Stomach (tissue), 9 donors: ENCODE measurements around the gene TAB2. TPM values are rescaled to one million over a fixed set of nuclear protein-coding genes. Genes with fewer than 3 reads are reported as not detected.

ENCODE experiments used
- DNase-seq, 2 donors: peaks; one replicate each; pipeline versions ENCODE4 v3.0.0 to v3.0.0-alpha.2; 2013 to 2019
- H3K27ac ChIP-seq, 5 donors: fragments of 200-600 bp in 4 of 5; sonication (generic) in 4 of 5; one replicate each; pipeline ENCODE4 v1.5.1; 2013 to 2019; ENCODE audit warnings: mild to moderate bottlenecking in 1 of 5, moderate library complexity in 1 of 5
- H3K27me3 ChIP-seq, 3 donors: fragments of 200-600 bp; sonication (generic); one replicate each; pipeline ENCODE4 v1.5.1; 2017 to 2019; ENCODE audit warnings: mixed run types in 1 of 3
- H3K36me3 ChIP-seq, 4 donors: fragments of 200-600 bp; sonication (generic); 1 replicate in 3 of 4; 2 replicates in 1 of 4; pipeline ENCODE4 v1.5.1; 2016 to 2019
- H3K4me1 ChIP-seq, 4 donors: fragments of 200-600 bp; sonication (generic); one replicate each; pipeline ENCODE4 v1.5.1; 2016 to 2019
- H3K4me3 ChIP-seq, 4 donors: fragments of 200-600 bp; sonication (generic) in 3 of 4; one replicate each; pipeline ENCODE4 v1.5.1; 2016 to 2019; ENCODE audit warnings: mild to moderate bottlenecking in 1 of 4
- H3K9me3 ChIP-seq, 4 donors: fragments of 200-600 bp; sonication (generic); one replicate each; pipeline ENCODE4 v1.5.1; 2016 to 2019
- EP300 ChIP-seq: sonication (generic); formaldehyde crosslinking; IDR thresholded peaks from one replicate; pipeline ENCODE4 v1.6.1; 2017; ENCODE audit warnings: antibody characterized with exemption
- POLR2A ChIP-seq, 4 donors: fragments of 450-650 bp; IDR thresholded peaks; one replicate each; pipeline ENCODE4 v1.6.1; 2016; ENCODE audit warnings: antibody characterized with exemption in 4 of 4, control low read depth in 2 of 4, mild to moderate bottlenecking in 1 of 4, moderate library complexity in 1 of 4
- POLR2AphosphoS5 ChIP-seq, 3 donors: sonication (generic); formaldehyde crosslinking; IDR thresholded peaks; one replicate each; pipeline ENCODE4 v1.6.1; 2016; ENCODE audit warnings: antibody characterized with exemption in 3 of 3
- WGBS, 5 donors: extraction: QIAGEN DNeasy Blood & Tissue Kit in 3 of 5; methylation state at CpG; one replicate each; pipeline versions ENCODE4 v1.1.5 to v1.1.7; 2013 to 2018; 5-methylcytosine and 5-hydroxymethylcytosine counted together
- intact Hi-C: fragments of 100-400 bp; cut with DNase I; formaldehyde crosslinking; loops from one replicate; pipeline ENCODE4 v1.15.1; 2023; ENCODE audit warnings: low total_unique reads
- polyA plus RNA-seq, 3 donors: library from polyadenylated mRNA; stranded (reverse); fragments of 200-250 nt; gene quantifications; one replicate each; pipeline ENCODE4 v1.2.3, GENCODE V29; 2013
- total RNA-seq, 5 donors: library from RNA; depleted of rRNA; stranded (reverse); fragments of >200 nt; gene quantifications; one replicate each; pipeline versions ENCODE4 v1.1.0 to v1.2.3, GENCODE V29; 2014 to 2016
- TF ChIP-seq, protein P1 (sequence below), 7 experiments: fragments of 450-650 bp in 4 of 7; fragments of 200-600 bp in 3 of 7; sonication (generic) in 3 of 7; IDR thresholded peaks; one replicate each; pipeline ENCODE4 v1.5.1; 2016 to 2019; ENCODE audit warnings: antibody characterized with exemption in 7 of 7, control low read depth in 2 of 7, mild to moderate bottlenecking in 1 of 7
- donor health status: healthy with polysubstance abuse.
- donor health status: Bipolar disorder and iron deficiency.
- donor health status: healthy.

Gene TAB2
- total and polyA plus RNA-seq, 8 donors: 14.1 to 119 (median 47.4) TPM

DNA sequence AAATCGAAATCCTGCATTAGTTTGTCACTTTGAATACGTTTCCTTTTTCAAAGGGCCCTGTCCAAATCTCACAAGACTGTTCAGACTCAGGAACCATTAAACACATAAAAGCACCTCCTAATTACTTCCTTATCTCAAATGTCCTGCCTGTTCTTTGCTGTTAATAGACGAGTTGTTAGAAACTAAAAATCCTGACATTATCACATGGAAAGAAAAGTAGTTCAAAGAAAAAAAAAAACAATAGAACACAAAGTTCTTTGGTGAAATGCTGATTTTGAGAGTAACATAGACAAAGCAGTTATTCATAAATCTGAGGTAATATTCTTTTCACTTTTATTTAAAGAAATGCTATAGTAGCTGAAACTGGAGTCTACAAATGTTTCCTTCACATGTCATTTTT lies 12.1 kb upstream of the TAB2 start:
- intact Hi-C loops: no loop called here
- no peak for DNase-seq
- no peak overlapping the region for H3K4me3 ChIP-seq
- no peaks in the 10 kb centered on the region for H3K27me3 ChIP-seq
- H3K4me1 ChIP-seq: no peaks in the 10 kb centered on the region
- WGBS, 5 donors: 16 to 32% (median 26%) methylated on average over 3 of the region's 3 CpGs
- no peak overlapping the region for H3K27ac ChIP-seq
- TF ChIP-seq EP300: no peak
- TF ChIP-seq POLR2A (IDR thresholded peaks at IDR 0.05): no peak
- TF ChIP-seq, protein P1, sequence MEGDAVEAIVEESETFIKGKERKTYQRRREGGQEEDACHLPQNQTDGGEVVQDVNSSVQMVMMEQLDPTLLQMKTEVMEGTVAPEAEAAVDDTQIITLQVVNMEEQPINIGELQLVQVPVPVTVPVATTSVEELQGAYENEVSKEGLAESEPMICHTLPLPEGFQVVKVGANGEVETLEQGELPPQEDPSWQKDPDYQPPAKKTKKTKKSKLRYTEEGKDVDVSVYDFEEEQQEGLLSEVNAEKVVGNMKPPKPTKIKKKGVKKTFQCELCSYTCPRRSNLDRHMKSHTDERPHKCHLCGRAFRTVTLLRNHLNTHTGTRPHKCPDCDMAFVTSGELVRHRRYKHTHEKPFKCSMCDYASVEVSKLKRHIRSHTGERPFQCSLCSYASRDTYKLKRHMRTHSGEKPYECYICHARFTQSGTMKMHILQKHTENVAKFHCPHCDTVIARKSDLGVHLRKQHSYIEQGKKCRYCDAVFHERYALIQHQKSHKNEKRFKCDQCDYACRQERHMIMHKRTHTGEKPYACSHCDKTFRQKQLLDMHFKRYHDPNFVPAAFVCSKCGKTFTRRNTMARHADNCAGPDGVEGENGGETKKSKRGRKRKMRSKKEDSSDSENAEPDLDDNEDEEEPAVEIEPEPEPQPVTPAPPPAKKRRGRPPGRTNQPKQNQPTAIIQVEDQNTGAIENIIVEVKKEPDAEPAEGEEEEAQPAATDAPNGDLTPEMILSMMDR (IDR thresholded peaks at IDR 0.05): no peak
- TF ChIP-seq POLR2AphosphoS5 (IDR thresholded peaks at IDR 0.05): no peak
- H3K36me3 ChIP-seq: no peaks in the 10 kb centered on the region
- no peaks in the 10 kb centered on the region for H3K9me3 ChIP-seq

DNA sequence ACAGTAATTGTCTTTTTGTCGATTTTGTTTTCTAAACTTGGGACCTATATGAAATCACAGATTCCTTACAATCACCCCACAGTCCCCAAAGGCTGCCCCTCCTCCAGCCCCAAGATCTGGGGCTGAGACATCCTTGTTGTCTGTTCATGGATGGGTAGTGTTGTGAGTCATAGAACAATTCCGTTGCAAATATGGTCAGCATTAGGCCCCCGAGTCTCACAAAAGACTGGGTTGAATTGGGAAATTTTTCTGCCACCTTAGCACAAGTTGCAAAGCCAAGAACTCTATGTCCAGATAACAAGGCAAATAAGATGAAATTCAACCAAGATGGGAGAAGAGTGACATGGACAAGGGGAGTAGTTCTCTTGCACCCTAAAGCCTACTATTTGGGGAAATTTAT lies 10.5 kb upstream of the TAB2 start:
- intact Hi-C loops: no loop called here
- Histone ChIP-seq H3K9me3 (no peaks in the 10 kb centered on the region), H3K4me1 (no peaks in the 10 kb centered on the region), H3K27me3 (no peaks in the 10 kb centered on the region), H3K4me3 (no peak overlapping the region), H3K36me3 (no peaks in the 10 kb centered on the region), H3K27ac (no peak overlapping the region)
- 87 to 90% (median 89%) methylated on average over 3 of the region's 3 CpGs for WGBS, 5 donors
- no peak for DNase-seq
- TF ChIP-seq EP300: no peak
- TF ChIP-seq POLR2A (IDR thresholded peaks at IDR 0.05): no peak
- TF ChIP-seq, protein P1 (IDR thresholded peaks at IDR 0.05): no peak
- TF ChIP-seq POLR2AphosphoS5 (IDR thresholded peaks at IDR 0.05): no peak

DNA sequence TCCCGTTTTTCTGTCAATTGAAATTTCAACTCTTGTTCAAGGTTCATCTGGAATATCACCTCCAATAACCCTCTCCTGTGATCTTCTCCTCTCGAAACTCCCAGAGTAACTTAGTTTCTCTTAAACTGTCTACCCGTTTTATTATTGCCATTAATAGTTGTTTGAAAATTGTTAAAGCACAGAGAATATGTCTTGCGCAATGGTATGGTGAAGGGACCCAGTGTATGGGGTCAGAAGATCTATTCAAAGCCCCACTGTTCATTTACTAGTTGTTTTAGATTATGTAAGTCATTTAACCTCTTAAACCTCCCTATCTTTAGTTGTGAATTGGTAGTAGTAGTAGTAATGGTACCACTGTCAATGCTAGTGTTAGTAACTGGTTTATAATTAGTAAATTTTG lies 6.2 kb upstream of the TAB2 start:
- no peak overlapping the region for H3K4me3 ChIP-seq
- 68 to 90% (median 76%) methylated on average over 4 of the region's 4 CpGs for WGBS, 5 donors
- no peaks in the 10 kb centered on the region for H3K27me3 ChIP-seq
- H3K9me3 ChIP-seq: no peaks in the 10 kb centered on the region
- H3K4me1 ChIP-seq: peaks cover 0 to 5% (median 2%) of the 10 kb centered on the region in 4 donors
- DNase-seq: no peak
- no peak overlapping the region for H3K27ac ChIP-seq
- H3K36me3 ChIP-seq: no peaks in the 10 kb centered on the region
- TF ChIP-seq, protein P1 (IDR thresholded peaks at IDR 0.05): no peak
- no peak for TF ChIP-seq POLR2AphosphoS5 (IDR thresholded peaks at IDR 0.05)
- TF ChIP-seq EP300: no peak
- no peak for TF ChIP-seq POLR2A (IDR thresholded peaks at IDR 0.05)
- intact Hi-C loops: no loop called here

DNA sequence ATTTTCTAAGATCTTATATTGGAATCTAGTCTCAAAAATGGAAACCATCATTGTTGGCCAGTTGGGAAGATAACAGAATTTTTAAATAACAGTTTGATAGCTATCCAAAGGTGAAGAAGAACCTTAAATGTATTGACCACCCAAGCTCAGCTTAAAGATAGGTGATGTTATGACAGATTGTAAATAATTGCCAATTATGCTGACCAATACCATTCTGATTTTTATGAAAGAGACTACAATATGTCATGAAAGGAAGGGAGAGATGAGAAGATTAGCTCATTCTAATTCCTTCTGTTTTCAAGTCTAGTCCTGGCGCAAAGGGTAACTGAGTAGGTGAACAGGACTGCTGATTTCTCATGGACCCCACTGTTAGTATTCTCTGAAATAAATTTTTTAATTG lies 5.7 kb upstream of the TAB2 start:
- peaks cover 0 to 8% (median 3%) of the 10 kb centered on the region in 4 donors for H3K4me1 ChIP-seq
- no peaks in the 10 kb centered on the region for H3K9me3 ChIP-seq
- no peaks in the 10 kb centered on the region for H3K27me3 ChIP-seq
- 94 to 100% (median 98%) methylated on average over 1 of the region's 1 CpG for WGBS, 5 donors
- intact Hi-C loops: no loop called here
- no peak for DNase-seq
- H3K4me3 ChIP-seq: no peak overlapping the region
- H3K36me3 ChIP-seq: no peaks in the 10 kb centered on the region
- TF ChIP-seq, protein P1 (IDR thresholded peaks at IDR 0.05): no peak
- TF ChIP-seq POLR2AphosphoS5 (IDR thresholded peaks at IDR 0.05): no peak
- no peak for TF ChIP-seq EP300
- TF ChIP-seq POLR2A (IDR thresholded peaks at IDR 0.05): no peak
- no peak overlapping the region for H3K27ac ChIP-seq
